Activated T-helper 2 cell treated with anti-CD3 and anti-CD28 coated beads, Interferon-gamma antibody, Interleukin-2, Interleukin-4, amounts not matched to agents 10 μg/mL and 5 μg/mL and 100 μg/mL, durations not matched to agents 14 hours and 24 hours and 36 hours (primary cell): ENCODE data around the gene DDX49. TPM values are rescaled to one million over a fixed set of nuclear protein-coding genes. Genes with fewer than 3 reads are reported as not detected.

ENCODE experiments used
- DNase-seq: peaks from one replicate; pipeline ENCODE4 v3.0.0; 2021; ENCODE audit warnings: low spot score
- H3K27ac Mint-ChIP-seq: one replicate; pipeline ENCODE4 v1.8.0; 2021; ENCODE audit warnings: mixed read lengths
- H3K27me3 Mint-ChIP-seq: one replicate; pipeline ENCODE4 v1.8.0; 2021; ENCODE audit warnings: low read depth, mixed read lengths
- H3K36me3 Mint-ChIP-seq: one replicate; pipeline ENCODE4 v1.8.0; 2021; ENCODE audit warnings: low read depth, mixed read lengths
- H3K4me1 Mint-ChIP-seq: one replicate; pipeline ENCODE4 v1.8.0; 2021; ENCODE audit warnings: low read depth, mixed read lengths
- H3K4me3 Mint-ChIP-seq: one replicate; pipeline ENCODE4 v1.8.0; 2021; ENCODE audit warnings: low read depth, mild to moderate bottlenecking, moderate library complexity, mixed read lengths
- H3K9me3 Mint-ChIP-seq: one replicate; pipeline ENCODE4 v1.8.0; 2021; ENCODE audit warnings: mixed read lengths
- intact Hi-C: fragments of 100-400 bp; cut with micrococcal nuclease; formaldehyde crosslinking; loops from one replicate; pipeline ENCODE4 v1.15.1; 2023
- total RNA-seq: library from RNA; stranded (reverse); gene quantifications from 2 replicates; pipeline ENCODE4 v1.2.3, GENCODE V29; 2022

DDX49 gene, protein sequence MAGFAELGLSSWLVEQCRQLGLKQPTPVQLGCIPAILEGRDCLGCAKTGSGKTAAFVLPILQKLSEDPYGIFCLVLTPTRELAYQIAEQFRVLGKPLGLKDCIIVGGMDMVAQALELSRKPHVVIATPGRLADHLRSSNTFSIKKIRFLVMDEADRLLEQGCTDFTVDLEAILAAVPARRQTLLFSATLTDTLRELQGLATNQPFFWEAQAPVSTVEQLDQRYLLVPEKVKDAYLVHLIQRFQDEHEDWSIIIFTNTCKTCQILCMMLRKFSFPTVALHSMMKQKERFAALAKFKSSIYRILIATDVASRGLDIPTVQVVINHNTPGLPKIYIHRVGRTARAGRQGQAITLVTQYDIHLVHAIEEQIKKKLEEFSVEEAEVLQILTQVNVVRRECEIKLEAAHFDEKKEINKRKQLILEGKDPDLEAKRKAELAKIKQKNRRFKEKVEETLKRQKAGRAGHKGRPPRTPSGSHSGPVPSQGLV
- total RNA-seq, result 75.2 and 77.5 TPM in 2 replicates

DNA sequence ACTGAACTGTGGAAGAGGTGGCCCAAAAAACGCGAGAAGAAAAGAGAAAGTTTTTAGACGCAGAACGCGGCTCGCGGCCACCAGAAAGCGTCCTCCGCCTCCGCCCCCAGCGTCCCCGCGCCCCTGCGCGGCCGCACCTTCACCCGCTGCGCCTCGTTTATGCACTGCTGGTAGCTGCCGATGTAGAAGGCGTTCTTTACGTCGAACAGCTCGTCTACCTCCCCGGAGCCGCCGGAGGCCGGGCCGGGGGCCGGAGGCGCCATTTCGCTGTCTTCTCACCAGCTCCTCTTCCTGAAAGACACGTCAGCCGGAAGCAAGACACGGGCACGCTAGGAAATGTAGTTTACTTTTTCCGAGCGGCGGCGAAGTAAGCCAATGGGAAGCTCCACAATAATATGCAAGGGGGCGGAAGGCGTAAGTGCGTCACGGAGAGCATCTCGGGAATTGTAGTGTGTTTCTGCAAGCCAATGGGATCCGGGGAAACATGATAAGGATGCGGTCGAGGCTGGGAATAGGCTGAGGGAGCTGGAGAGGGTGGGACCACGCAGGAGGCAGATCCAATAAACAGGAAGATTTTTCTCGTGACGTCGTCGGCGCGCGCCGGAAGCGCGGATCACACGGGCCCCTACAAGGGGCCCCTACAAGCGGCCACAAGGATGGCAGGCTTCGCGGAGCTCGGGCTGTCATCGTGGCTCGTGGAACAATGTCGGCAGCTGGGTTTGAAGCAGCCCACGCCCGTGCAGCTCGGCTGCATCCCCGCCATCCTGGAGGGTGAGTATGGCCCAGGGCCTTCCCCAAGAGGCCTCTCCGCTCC lies at the start of gene DDX49, which contains the start of gene COPE:
Gene DDX49 (plus strand): TSS at position 630 of the 814 bp plus-strand sequence. CDS start 27 bp downstream, at position 657.
Gene COPE (minus strand): TSS at position 302 of the 814 bp plus-strand sequence. CDS start 39 bp downstream, at position 263.
- peak within 1 kb of the TSS; percentile 94 for H3K27ac Mint-ChIP-seq
- H3K9me3 Mint-ChIP-seq, result no peaks in the 10 kb centered on the region
- intact Hi-C loops, result loop anchor here (1.0 to 5.0 kb wide), 6 partner anchors 13 to 397 kb away; partner anchors contain the start of genes BORCS8, ELL, HOMER3 and RFXANK
- H3K4me3 Mint-ChIP-seq, result peak within 1 kb of the TSS; percentile 96
- no peaks in the 10 kb centered on the region for H3K27me3 Mint-ChIP-seq
- peak; percentile 98 for DNase-seq
- H3K36me3 Mint-ChIP-seq, result peaks cover 56% of the 10 kb centered on the region
- H3K4me1 Mint-ChIP-seq, result peaks cover 19% of the 10 kb centered on the region

DNA sequence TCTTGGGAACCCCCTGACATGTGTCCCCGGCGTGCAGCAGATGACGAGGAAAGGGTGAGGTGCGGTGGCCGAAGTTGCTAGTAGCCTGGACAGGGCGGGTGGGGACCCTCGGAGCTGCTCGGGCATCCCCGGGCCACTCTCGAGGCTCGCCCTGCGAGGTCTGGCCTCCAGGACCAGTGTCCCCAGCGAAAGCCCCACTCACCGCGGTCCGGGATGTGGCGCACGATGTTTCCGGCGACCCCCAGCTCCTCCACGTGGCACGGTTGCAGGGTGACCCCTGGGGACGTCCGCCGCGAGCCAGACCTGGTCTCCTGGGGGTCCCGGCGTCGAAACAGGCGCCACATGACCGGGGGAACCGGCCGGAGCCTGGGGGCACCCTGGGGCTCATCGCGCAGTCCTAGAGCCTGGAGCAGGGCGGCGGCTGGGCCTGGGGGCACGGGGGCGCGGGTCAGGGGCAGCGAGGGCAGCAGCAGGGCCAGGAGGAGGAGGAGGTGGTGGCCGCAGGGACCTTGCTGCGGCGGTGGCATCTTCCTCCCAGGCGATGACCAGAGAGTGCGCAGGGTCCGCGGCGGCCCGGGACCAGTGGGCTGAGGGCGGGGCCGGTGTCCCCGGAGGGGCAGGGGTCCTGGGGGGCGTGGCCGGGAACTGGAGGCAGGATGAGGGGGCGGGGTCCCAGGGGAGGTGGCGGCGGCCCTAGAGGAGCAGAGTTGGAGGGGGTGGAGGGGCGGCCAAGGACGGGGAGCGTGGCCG lies 49.6 kb upstream of the DDX49 start:
- Mint-ChIP-seq H3K27ac (no peak overlapping the region), H3K36me3 (peaks cover 31% of the 10 kb centered on the region), H3K4me3 (no peak overlapping the region), H3K27me3 (no peaks in the 10 kb centered on the region), H3K9me3 (no peaks in the 10 kb centered on the region), H3K4me1 (peaks cover 4% of the 10 kb centered on the region)
- DNase-seq, result no peak
- intact Hi-C loops, result no loop called here

DNA sequence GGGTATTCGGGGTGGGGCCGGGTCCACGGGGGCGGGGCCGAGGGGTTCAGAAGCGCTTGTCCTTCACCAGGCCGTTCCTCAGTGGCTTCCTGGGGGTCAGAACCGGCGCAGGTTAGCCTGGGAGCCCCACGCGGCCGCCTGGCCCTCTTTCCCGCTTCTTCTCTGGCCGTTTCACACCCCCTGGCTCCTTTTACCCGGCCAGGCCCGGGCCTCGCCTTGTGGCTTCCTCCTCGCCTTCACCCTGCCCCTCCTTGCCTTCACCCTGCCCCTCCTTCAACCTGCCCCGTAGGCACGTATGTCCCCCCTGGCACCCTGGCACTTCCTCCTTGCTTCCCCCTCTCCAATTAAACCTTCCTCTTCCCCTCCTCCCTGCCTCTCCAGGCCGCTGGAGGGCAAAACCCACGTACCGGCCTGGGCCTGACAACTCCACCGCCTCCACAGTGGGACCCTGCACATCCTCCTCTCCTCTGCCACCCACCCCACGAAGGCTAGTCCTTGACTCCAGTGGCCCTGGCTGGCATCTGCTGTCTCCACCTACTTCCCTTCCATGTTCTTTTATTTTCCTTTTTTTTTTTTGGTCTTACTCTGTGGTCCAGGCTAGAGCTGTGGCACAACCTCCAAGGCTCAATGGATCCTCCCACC lies 48.9 kb upstream of the DDX49 start:
- H3K4me1 Mint-ChIP-seq, result peaks cover 4% of the 10 kb centered on the region
- peaks cover 31% of the 10 kb centered on the region for H3K36me3 Mint-ChIP-seq
- intact Hi-C loops, result no loop called here
- H3K27me3 Mint-ChIP-seq, result no peaks in the 10 kb centered on the region
- no peaks in the 10 kb centered on the region for H3K9me3 Mint-ChIP-seq
- DNase-seq, result no peak
- H3K27ac Mint-ChIP-seq, result no peak overlapping the region
- no peak overlapping the region for H3K4me3 Mint-ChIP-seq

DNA sequence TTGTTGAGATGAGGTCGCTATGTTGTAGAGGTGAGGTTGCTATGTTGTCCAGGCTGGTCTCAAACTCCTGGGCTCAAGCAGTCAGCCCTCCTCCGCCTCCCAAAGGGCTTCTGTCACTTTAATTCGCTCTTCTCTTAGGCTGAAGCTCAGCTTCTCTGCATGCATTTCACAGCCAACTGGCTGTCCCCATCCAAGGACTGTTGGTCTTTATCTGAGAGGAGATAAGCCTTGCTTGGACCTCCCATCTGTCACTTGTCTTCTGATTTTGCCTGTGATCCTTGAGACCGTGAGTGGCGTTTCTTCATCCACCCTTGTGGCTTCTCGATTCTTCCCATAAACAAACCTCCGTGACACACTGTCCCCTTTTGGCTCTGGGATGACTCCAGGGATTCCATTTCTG lies 48.0 kb upstream of the DDX49 start:
- H3K27ac Mint-ChIP-seq, result no peak overlapping the region

DNA sequence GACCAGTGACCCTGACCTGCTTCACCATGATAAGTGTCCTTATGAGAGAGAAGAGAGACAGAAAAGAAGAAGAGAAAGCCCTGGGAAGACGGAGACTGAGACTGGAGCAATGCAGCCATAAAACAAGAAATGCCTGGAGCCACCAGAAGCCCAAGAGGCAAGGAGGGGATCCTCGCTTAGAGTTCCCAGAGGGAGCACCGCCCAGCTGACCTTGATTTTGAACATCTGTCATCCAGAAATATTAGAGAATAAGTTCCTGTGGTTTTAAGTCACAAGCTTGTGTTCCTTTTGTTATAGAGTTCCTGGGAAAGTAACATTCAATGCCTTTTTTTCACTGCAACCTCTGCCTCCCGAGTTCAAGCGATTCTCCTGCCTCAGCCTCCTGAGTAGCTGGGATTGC lies 43.8 kb upstream of the DDX49 start:
- no peak overlapping the region for H3K27ac Mint-ChIP-seq
- H3K27me3 Mint-ChIP-seq, result no peaks in the 10 kb centered on the region
- H3K4me3 Mint-ChIP-seq, result no peak overlapping the region
- no peaks in the 10 kb centered on the region for H3K9me3 Mint-ChIP-seq
- no peak for DNase-seq
- H3K36me3 Mint-ChIP-seq, result peaks cover 7% of the 10 kb centered on the region
- H3K4me1 Mint-ChIP-seq, result peaks cover 4% of the 10 kb centered on the region
- intact Hi-C loops, result no loop called here

More for the DNA sequence above, 48.0 kb upstream of the DDX49 start:
- intact Hi-C loops, result no loop called here
- Mint-ChIP-seq H3K36me3 (peaks cover 22% of the 10 kb centered on the region), H3K27me3 (no peaks in the 10 kb centered on the region), H3K4me3 (no peak overlapping the region), H3K9me3 (no peaks in the 10 kb centered on the region), H3K4me1 (peaks cover 4% of the 10 kb centered on the region)
- no peak for DNase-seq

DNA sequence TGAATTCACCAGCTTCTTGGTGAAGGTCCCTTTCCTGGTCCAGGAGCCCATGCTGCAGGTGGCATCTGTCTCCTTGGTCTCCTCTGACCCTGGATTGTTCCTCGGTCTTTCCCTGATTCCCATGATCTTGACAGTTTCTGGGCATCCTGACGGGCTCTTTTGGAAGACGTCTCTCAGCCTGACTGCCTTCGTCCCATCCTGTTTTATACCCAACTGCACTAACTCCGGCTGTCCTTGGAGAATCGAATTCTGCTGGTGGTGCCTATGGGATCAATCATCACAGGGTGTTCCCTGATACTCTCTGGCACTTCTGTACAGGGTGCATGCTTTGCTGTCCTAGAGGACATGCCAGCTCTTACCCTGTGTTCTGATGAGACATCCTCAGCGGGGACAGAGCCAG lies 42.6 kb upstream of the DDX49 start:
- Mint-ChIP-seq H3K9me3 (no peaks in the 10 kb centered on the region), H3K4me3 (no peak overlapping the region), H3K36me3 (no peaks in the 10 kb centered on the region), H3K27me3 (no peaks in the 10 kb centered on the region), H3K27ac (no peak overlapping the region), H3K4me1 (peaks cover 2% of the 10 kb centered on the region)
- intact Hi-C loops, result no loop called here
- DNase-seq, result no peak

DNA sequence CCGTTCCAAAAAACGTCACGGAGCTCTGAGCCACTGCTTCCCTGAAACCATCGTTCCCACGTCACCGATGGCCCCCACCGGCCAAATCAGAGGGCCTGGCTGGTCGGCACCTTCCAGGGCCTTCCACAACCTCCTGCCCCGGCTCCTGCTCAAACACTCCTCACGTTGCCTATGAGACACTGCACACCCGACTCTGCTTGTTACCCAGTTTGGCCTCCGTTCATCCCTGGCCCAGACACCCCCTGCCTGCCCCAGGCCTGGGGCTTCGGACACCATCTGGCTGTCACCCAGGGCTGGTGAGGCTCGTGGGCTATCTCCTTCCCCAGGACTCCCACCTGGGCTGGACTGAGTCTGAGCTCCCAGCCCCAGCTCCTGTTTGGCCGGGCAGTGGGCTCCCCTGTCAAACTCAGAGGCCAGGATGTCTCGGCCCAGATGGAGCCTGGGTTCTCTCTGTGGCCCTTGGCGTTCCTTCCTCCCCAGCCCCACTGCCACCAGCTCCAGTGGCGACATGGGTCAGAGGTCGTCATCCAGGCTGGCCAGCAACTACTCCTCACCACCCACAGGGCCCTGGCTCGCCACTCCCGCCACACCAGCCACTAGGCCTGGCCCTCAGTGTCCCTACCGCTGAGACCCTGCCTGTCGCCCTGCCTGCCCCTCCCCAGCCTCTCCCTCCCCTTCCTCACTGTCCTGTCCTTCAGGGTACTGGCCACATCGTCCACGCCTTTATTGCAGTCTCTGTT lies 41.3 kb upstream of the DDX49 start:
- Mint-ChIP-seq H3K9me3 (no peaks in the 10 kb centered on the region), H3K36me3 (no peaks in the 10 kb centered on the region), H3K4me3 (no peak overlapping the region), H3K27ac (no peak overlapping the region), H3K27me3 (no peaks in the 10 kb centered on the region), H3K4me1 (no peaks in the 10 kb centered on the region)
- intact Hi-C loops, result no loop called here
- DNase-seq, result no peak

DNA sequence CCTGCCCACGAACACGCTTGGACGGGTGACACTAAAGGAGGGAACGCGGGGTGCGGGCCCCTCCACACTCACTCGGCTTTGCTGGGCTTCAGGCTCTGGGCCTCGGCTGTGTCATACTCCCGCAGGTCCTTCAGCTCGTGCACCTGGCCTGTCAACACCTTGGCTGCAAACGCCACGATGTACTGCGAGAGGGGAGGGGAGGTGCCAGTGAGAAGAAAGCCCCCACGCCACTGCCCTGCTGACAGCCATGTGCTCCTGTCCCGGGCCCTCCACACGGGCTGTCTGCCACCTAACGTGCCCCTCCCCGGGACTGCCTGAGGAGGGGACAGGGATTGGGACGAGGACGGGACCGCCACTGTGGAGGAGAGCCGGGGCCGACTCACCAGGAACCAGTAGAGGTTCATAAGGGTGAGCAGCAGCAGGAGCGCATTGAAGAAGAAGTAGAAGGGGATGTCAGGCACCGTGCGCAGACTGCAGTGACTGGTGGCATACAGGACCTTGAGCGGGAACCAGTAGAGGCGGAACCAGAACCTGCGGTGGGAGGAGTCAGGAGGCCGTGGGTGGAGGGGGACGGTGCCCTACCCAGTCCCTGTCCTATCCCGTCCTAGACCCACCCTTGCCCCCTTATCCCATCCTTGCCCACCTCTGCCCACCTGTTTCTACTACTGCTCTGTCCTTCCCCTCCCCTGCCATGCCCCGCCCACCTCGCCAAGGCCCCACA lies 40.5 kb upstream of the DDX49 start:
- Mint-ChIP-seq H3K4me1 (no peaks in the 10 kb centered on the region), H3K27me3 (no peaks in the 10 kb centered on the region), H3K27ac (no peak overlapping the region), H3K36me3 (no peaks in the 10 kb centered on the region), H3K4me3 (no peak overlapping the region), H3K9me3 (no peaks in the 10 kb centered on the region)
- intact Hi-C loops, result no loop called here
- no peak for DNase-seq

DNA sequence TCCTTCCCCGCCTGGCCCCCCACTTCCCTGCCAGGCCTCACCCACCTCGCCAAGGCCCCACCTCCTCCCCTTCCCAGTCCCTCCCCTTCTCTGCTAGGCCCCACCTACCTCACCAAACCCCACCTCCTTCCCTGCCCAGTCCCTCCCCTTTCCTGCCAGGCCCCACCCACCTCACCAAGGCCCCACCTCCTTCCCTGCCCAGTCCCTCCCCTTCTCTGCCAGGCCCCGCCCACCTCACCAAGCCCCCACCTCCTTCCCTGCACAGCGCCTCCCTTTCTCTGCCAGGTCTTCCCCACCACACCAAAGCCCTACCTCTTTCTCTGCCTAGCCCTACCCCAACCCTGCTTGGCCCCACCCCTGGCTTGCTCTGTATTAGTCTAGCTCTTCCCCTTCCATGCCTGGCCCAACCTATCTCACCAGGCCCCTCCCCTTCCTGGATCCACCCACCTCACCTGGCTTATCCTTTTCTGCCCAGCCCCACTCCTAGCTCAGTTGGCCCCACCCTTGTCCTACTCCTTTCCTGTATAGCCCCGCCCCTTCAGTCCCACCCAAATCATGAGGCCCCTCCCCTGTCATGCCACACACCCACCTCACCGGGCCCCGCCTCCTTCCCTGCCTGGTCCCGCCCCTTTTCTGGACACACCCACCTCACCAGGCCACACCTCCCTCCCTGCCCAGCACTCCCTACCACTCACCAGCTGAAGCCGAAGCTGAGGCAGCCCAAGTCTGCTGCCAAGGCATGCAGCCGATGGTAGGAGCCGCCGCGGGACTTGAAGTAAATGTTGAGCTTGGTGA lies 39.7 kb upstream of the DDX49 start:
- peak; percentile 25 for DNase-seq
- Mint-ChIP-seq H3K27me3 (no peaks in the 10 kb centered on the region), H3K9me3 (no peaks in the 10 kb centered on the region), H3K27ac (no peak overlapping the region), H3K4me1 (no peaks in the 10 kb centered on the region), H3K36me3 (no peaks in the 10 kb centered on the region), H3K4me3 (no peak overlapping the region)
- intact Hi-C loops, result no loop called here

DNA sequence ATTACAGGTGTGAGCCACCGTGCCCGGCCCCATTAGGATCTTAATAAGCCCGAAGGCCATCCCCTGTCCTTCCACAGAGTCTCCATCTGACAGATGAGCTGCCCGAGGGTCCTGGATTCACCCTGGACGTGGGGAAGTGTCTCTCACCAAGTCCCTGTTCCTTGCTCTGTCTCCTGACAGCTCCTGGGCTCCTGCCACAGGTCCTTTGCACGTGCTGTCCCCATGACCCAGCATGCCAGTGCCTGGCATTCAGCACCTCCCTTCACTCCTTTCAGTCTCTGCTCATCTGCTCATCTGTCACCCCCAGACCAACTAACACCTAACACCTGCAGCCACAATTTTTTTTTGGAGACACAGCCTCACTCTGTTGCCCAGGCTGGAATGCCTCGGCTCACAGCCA lies 38.0 kb upstream of the DDX49 start:
- DNase-seq, result no peak
- Mint-ChIP-seq H3K27me3 (no peaks in the 10 kb centered on the region), H3K4me3 (no peak overlapping the region), H3K9me3 (no peaks in the 10 kb centered on the region), H3K4me1 (no peaks in the 10 kb centered on the region), H3K27ac (no peak overlapping the region), H3K36me3 (no peaks in the 10 kb centered on the region)
- intact Hi-C loops, result no loop called here
